ENCODE data around the gene COX7A1. TPM values are rescaled to one million over a fixed set of nuclear protein-coding genes. Genes with fewer than 3 reads are reported as not detected.

COX7A1 gene
- total RNA-seq, 1 experiment from 2014 or later, result not detected

GRCh38 chr19:36120984-36121358 lies 31.3 kb downstream of the COX7A1 start:
- ChIA-PET POLR2A (no interaction called here), CTCF (no interaction called here)
- no peak for TF ChIP-seq CTCF (IDR thresholded peaks at IDR 0.05; ENCODE audit: insufficient read depth in 1 of 2, low read depth in 1 of 2, low read length in 1 of 2, severe bottlenecking in 1 of 2, unreplicated experiment in 1 of 2)
- H3K9me3 Mint-ChIP-seq (ENCODE audit: unreplicated experiment), result no peaks in the 10 kb centered on the region
- DNase-seq, result no peak
- H3K36me3 Mint-ChIP-seq (ENCODE audit: insufficient read depth, unreplicated experiment), result peaks cover 54% of the 10 kb centered on the region
- intact Hi-C loops (cut with micrococcal nuclease; ENCODE audit: unreplicated experiment), result no loop called here
- peaks cover 30% of the 10 kb centered on the region for H3K4me1 Mint-ChIP-seq (ENCODE audit: low read depth, unreplicated experiment)
- H3K9me3 ChIP-seq, result no peaks in the 10 kb centered on the region
- BruUV-seq (replicated peaks), result no TSS peak
- no peak overlapping the region for H3K27ac Mint-ChIP-seq (ENCODE audit: unreplicated experiment)
- H3K4me1 ChIP-seq, result peaks cover 12% of the 10 kb centered on the region; the same call in 1 of the 2 replicates
- no peak overlapping the region for H3K4me3 Mint-ChIP-seq (ENCODE audit: unreplicated experiment)
- peaks cover 1% of the 10 kb centered on the region for H3K36me3 ChIP-seq (ENCODE audit: control insufficient read depth, insufficient read depth, low read length)
- no peaks in the 10 kb centered on the region for H3K27me3 Mint-ChIP-seq (ENCODE audit: insufficient read depth, unreplicated experiment)
- H3K4me3 ChIP-seq (ENCODE audit: low read depth, low read length), result no peak overlapping the region
- H3K27me3 ChIP-seq (replicated peaks; ENCODE audit: control insufficient read depth, insufficient read depth, low read length), result no peaks in the 10 kb centered on the region

GRCh38 chr19:36120092-36120983 lies 31.9 kb downstream of the COX7A1 start:
- H3K36me3 ChIP-seq (ENCODE audit: control insufficient read depth, insufficient read depth, low read length), result peaks cover 1% of the 10 kb centered on the region
- H3K36me3 Mint-ChIP-seq (ENCODE audit: insufficient read depth, unreplicated experiment), result peaks cover 54% of the 10 kb centered on the region
- H3K4me3 Mint-ChIP-seq (ENCODE audit: unreplicated experiment), result peak overlapping the region; percentile 17
- no peaks in the 10 kb centered on the region for H3K9me3 Mint-ChIP-seq (ENCODE audit: unreplicated experiment)
- intact Hi-C loops (cut with micrococcal nuclease; ENCODE audit: unreplicated experiment), result no loop called here
- H3K9me3 ChIP-seq, result no peaks in the 10 kb centered on the region
- H3K4me1 Mint-ChIP-seq (ENCODE audit: low read depth, unreplicated experiment), result peaks cover 30% of the 10 kb centered on the region
- ChIA-PET CTCF (no interaction called here), POLR2A (interaction anchor here (0.5 kb wide), 1 partner anchor 418 kb away, joined by 3 read pairs; no protein-coding TSS in a partner anchor)
- no TSS peak for BruUV-seq (replicated peaks)
- TF ChIP-seq CTCF (IDR thresholded peaks at IDR 0.05; ENCODE audit: insufficient read depth in 1 of 2, low read depth in 1 of 2, low read length in 1 of 2, severe bottlenecking in 1 of 2, unreplicated experiment in 1 of 2), result no peak
- peak overlapping the region; percentile 17 for H3K27ac Mint-ChIP-seq (ENCODE audit: unreplicated experiment)
- H3K27me3 Mint-ChIP-seq (ENCODE audit: insufficient read depth, unreplicated experiment), result no peaks in the 10 kb centered on the region
- no peak overlapping the region for H3K4me3 ChIP-seq (ENCODE audit: low read depth, low read length)
- peaks cover 13% of the 10 kb centered on the region; the same call in 1 of the 2 replicates for H3K4me1 ChIP-seq
- no peaks in the 10 kb centered on the region for H3K27me3 ChIP-seq (replicated peaks; ENCODE audit: control insufficient read depth, insufficient read depth, low read length)
- DNase-seq, result peak; percentile 39 to 62

- Mint-ChIP-seq H3K27ac (ENCODE audit: unreplicated experiment) (peak overlapping the region; percentile 96), H3K27me3 (ENCODE audit: insufficient read depth, unreplicated experiment) (no peaks in the 10 kb centered on the region), H3K9me3 (ENCODE audit: unreplicated experiment) (no peaks in the 10 kb centered on the region), H3K4me3 (ENCODE audit: unreplicated experiment) (peak overlapping the region; percentile 92), H3K36me3 (ENCODE audit: insufficient read depth, unreplicated experiment) (peaks cover 75% of the 10 kb centered on the region), H3K4me1 (ENCODE audit: low read depth, unreplicated experiment) (peaks cover 36% of the 10 kb centered on the region)
- H3K9me3 ChIP-seq, result no peaks in the 10 kb centered on the region
- DNase-seq, result no peak
- no TSS peak for BruUV-seq (replicated peaks)
- intact Hi-C loops (cut with micrococcal nuclease; ENCODE audit: unreplicated experiment), result no loop called here
- TF ChIP-seq CTCF (IDR thresholded peaks at IDR 0.05; ENCODE audit: insufficient read depth in 1 of 2, low read depth in 1 of 2, low read length in 1 of 2, severe bottlenecking in 1 of 2, unreplicated experiment in 1 of 2), result no peak
- peaks cover 16% of the 10 kb centered on the region; the same call in 1 of the 2 replicates for H3K4me1 ChIP-seq
- H3K4me3 ChIP-seq (ENCODE audit: low read depth, low read length), result peak overlapping the region; percentile 92
- ChIA-PET CTCF (interaction anchor here (2.2 kb wide), 1 partner anchor 11 kb away, joined by 27 read pairs; no protein-coding TSS in a partner anchor), POLR2A (interaction anchor here (1.0 to 1.9 kb wide), 2 partner anchors 11 to 63 kb away, joined by 3 to 13 read pairs; partner anchors contain the start of gene THAP8)
- no peaks in the 10 kb centered on the region for H3K27me3 ChIP-seq (replicated peaks; ENCODE audit: control insufficient read depth, insufficient read depth, low read length)
- peaks cover 9% of the 10 kb centered on the region; the same call in 1 of the 2 replicates for H3K36me3 ChIP-seq (ENCODE audit: control insufficient read depth, insufficient read depth, low read length)
Measured at GRCh38 chr19:36116344-36116637, 36.0 kb downstream of the COX7A1 start.

All from Caco-2 (cell line).